ENCODE data around the gene CHORDC1. TPM values are rescaled to one million over a fixed set of nuclear protein-coding genes. Genes with fewer than 3 reads are reported as not detected.

Gene CHORDC1
- polyA plus RNA-seq, 1 of the 3 experiments (the other 2 are of a cell fraction): 12.1 TPM

DNA sequence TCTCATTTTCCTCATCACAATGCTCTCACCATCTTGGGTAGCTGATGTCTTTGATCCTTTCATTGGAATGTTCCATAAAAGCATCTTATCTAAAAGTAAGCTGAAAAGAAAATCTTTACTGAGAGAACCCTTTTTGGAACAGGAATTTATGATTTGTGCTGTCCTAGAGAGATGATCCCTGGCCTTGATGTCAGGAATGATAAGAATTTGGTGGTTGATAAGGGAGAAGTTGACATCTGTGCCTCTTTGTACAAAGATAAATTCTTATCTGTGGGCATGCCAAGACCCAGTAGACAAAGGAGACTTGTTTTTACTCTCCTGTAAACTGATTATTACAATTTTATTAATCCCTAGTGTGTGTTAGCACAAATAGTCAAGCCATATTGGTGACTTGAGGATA is 51.5 kb downstream of the CHORDC1 start:
- POLR2A ChIA-PET: no interaction called here
- no peak overlapping the region for H3K4me2 ChIP-seq

More for the DNA sequence above, 51.5 kb downstream of the CHORDC1 start:
- TF ChIP-seq CHD2 (IDR thresholded peaks at IDR 0.05; ENCODE audit: low read length, partially characterized antibody) (no peak), MEF2A (IDR thresholded peaks at IDR 0.05; ENCODE audit: borderline replicate concordance, low read depth) (no peak), NRF1 (IDR thresholded peaks at IDR 0.05; ENCODE audit: low read depth, low read length) (no peak), SIN3A (IDR thresholded peaks at IDR 0.05; ENCODE audit: borderline replicate concordance, low read depth, low read length) (no peak), JUND (IDR thresholded peaks at IDR 0.05) (no peak), EZH2phosphoT487 (IDR thresholded peaks at IDR 0.05; ENCODE audit: borderline replicate concordance, low read depth) (no peak), CTCF (IDR thresholded peaks at IDR 0.05) (no peak), GATA2 (CRISPR knock-in tag; IDR thresholded peaks at IDR 0.05) (no peak), PBX3 (IDR thresholded peaks at IDR 0.05) (no peak), RFX5 (IDR thresholded peaks at IDR 0.05; ENCODE audit: low read length) (no peak)
- TF ChIP-seq, protein P1, sequence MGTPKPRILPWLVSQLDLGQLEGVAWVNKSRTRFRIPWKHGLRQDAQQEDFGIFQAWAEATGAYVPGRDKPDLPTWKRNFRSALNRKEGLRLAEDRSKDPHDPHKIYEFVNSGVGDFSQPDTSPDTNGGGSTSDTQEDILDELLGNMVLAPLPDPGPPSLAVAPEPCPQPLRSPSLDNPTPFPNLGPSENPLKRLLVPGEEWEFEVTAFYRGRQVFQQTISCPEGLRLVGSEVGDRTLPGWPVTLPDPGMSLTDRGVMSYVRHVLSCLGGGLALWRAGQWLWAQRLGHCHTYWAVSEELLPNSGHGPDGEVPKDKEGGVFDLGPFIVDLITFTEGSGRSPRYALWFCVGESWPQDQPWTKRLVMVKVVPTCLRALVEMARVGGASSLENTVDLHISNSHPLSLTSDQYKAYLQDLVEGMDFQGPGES (IDR thresholded peaks at IDR 0.05; ENCODE audit: low read depth, low read length): no peak
- TF ChIP-seq, protein P2, sequence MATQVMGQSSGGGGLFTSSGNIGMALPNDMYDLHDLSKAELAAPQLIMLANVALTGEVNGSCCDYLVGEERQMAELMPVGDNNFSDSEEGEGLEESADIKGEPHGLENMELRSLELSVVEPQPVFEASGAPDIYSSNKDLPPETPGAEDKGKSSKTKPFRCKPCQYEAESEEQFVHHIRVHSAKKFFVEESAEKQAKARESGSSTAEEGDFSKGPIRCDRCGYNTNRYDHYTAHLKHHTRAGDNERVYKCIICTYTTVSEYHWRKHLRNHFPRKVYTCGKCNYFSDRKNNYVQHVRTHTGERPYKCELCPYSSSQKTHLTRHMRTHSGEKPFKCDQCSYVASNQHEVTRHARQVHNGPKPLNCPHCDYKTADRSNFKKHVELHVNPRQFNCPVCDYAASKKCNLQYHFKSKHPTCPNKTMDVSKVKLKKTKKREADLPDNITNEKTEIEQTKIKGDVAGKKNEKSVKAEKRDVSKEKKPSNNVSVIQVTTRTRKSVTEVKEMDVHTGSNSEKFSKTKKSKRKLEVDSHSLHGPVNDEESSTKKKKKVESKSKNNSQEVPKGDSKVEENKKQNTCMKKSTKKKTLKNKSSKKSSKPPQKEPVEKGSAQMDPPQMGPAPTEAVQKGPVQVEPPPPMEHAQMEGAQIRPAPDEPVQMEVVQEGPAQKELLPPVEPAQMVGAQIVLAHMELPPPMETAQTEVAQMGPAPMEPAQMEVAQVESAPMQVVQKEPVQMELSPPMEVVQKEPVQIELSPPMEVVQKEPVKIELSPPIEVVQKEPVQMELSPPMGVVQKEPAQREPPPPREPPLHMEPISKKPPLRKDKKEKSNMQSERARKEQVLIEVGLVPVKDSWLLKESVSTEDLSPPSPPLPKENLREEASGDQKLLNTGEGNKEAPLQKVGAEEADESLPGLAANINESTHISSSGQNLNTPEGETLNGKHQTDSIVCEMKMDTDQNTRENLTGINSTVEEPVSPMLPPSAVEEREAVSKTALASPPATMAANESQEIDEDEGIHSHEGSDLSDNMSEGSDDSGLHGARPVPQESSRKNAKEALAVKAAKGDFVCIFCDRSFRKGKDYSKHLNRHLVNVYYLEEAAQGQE (IDR thresholded peaks at IDR 0.05; ENCODE audit: low read depth, low read length): no peak
- Histone ChIP-seq H3K4me1 (ENCODE audit: control insufficient read depth in 1 of 2, insufficient read depth in 2 of 2, low read depth in 1 of 2, low read length in 1 of 2) (peaks cover 0 to 4% of the 10 kb centered on the region in 2 experiments; a peak in 1 of 4 replicates), H3K27ac (ENCODE audit: low read depth in 2 of 2, low read length in 1 of 2) (no peak overlapping the region), H3K9me3 (no peaks in the 10 kb centered on the region), H3K27me3 (ENCODE audit: insufficient read depth) (no peaks in the 10 kb centered on the region), H4K20me1 (ENCODE audit: insufficient read depth) (no peaks in the 10 kb centered on the region), H3K36me3 (replicated peaks in 1 of 2; ENCODE audit: control insufficient read depth in 1 of 2, insufficient read depth in 2 of 2, low read length in 1 of 2) (no peaks in the 10 kb centered on the region), H3K79me2 (ENCODE audit: insufficient read depth) (no peaks in the 10 kb centered on the region), H3K9me2 (no peaks in the 10 kb centered on the region), H3F3A (replicated peaks; ENCODE audit: insufficient read depth) (no peaks in the 10 kb centered on the region), H2AFZ (ENCODE audit: low read depth) (no peak overlapping the region), H3K9ac (no peak overlapping the region), H3K4me3 (ENCODE audit: low read depth in 2 of 2, low read length in 1 of 2) (no peak overlapping the region)
- CTCF ChIA-PET: interaction anchor here (2.5 kb wide), 1 partner anchor 34 kb away, joined by 10 read pairs; no protein-coding TSS in a partner anchor
- no peak for DNase-seq
